Neural cell (in vitro differentiated cells): ENCODE measurements around the gene MUCL3. TPM values are rescaled to one million over a fixed set of nuclear protein-coding genes. Genes with fewer than 3 reads are reported as not detected.

Experiments used
- H2AFZ ChIP-seq: fragments of 200-600, 300-800 bp; sonication (generic), shearing (Covaris generic); 2 replicates; pipeline ENCODE4 v1.6.0; 2014; ENCODE audit warnings: low read depth, mild to moderate bottlenecking, antibody characterized with exemption, low read length, moderate library complexity
- H3F3A ChIP-seq: fragments of 200-600 bp; shearing (Covaris generic); 2 replicates; pipeline ENCODE4 v1.6.1; 2016; ENCODE audit warnings: mild to moderate bottlenecking, moderate library complexity, mixed read lengths, antibody characterized with exemption, low read length; ENCODE audit not compliant: insufficient read depth, poor library complexity, severe bottlenecking
- H3K27ac ChIP-seq: fragments of 200-600, 300-800 bp; sonication (generic), shearing (Covaris generic); 2 replicates; pipeline ENCODE4 v1.5.1; 2014; ENCODE audit warnings: mild to moderate bottlenecking, low read length, moderate library complexity
- H3K27me3 ChIP-seq: fragments of 300-800, 200-600 bp; sonication (generic), shearing (Covaris generic); 2 replicates; pipeline ENCODE4 v1.6.0; 2014; ENCODE audit warnings: mild to moderate bottlenecking, low read depth, low read length, moderate library complexity; ENCODE audit not compliant: insufficient read depth
- H3K36me3 ChIP-seq: fragments of 300-800, 200-600 bp; sonication (generic), shearing (Covaris generic); 2 replicates; pipeline ENCODE4 v1.5.1; 2014; ENCODE audit warnings: mild to moderate bottlenecking, antibody characterized with exemption, low read length, moderate library complexity; ENCODE audit not compliant: insufficient read depth
- H3K4me2 ChIP-seq: fragments of 300-800, 200-600 bp; sonication (generic), shearing (Covaris generic); 2 replicates; pipeline ENCODE4 v1.6.0; 2014; ENCODE audit warnings: mild to moderate bottlenecking, low read length
- H3K4me3 ChIP-seq: fragments of 300-800, 200-600 bp; sonication (generic), shearing (Covaris generic); 2 replicates; pipeline ENCODE4 v1.5.1; 2014; ENCODE audit warnings: mild to moderate bottlenecking, low read length, moderate library complexity
- H3K79me2 ChIP-seq: fragments of 200-600 bp; shearing (Covaris generic); replicated peaks from 2 replicates; pipeline ENCODE4 v1.6.0; 2014; ENCODE audit warnings: mild to moderate bottlenecking, low read length, moderate library complexity; ENCODE audit not compliant: insufficient read depth
- H3K9ac ChIP-seq: fragments of 300-800, 200-600 bp; sonication (generic), shearing (Covaris generic); 2 replicates; pipeline ENCODE4 v1.6.1; 2016; ENCODE audit warnings: mild to moderate bottlenecking, low read length, mixed read lengths
- H3K9me2 ChIP-seq: fragments of 200-600 bp; shearing (Covaris generic); 2 replicates; pipeline ENCODE4 v1.6.1; 2016; ENCODE audit warnings: mild to moderate bottlenecking, low read length, mixed read lengths; ENCODE audit not compliant: insufficient read depth
- H3K9me3 ChIP-seq: fragments of 200-600, 300-800 bp; sonication (generic), shearing (Covaris generic); 2 replicates; pipeline ENCODE4 v1.6.1; 2016; ENCODE audit warnings: mild to moderate bottlenecking, mixed run types, low read length, moderate library complexity, mixed read lengths
- H4K20me1 ChIP-seq: fragments of 200-600 bp; shearing (Covaris generic); 2 replicates; pipeline ENCODE4 v1.6.1; 2016; ENCODE audit warnings: mild to moderate bottlenecking, mixed run types; ENCODE audit not compliant: insufficient read depth
- CTCF ChIP-seq: fragments of 450-650 bp; IDR thresholded peaks from 2 replicates; pipeline ENCODE4 v1.5.1; 2014; ENCODE audit warnings: antibody characterized with exemption, mild to moderate bottlenecking, moderate library complexity; ENCODE audit not compliant: poor library complexity, severe bottlenecking
- EP300 ChIP-seq: fragments of 450-650 bp; conservative IDR thresholded peaks from 2 replicates; pipeline ENCODE4 v1.6.1; 2014; ENCODE audit warnings: antibody characterized with exemption, mild to moderate bottlenecking, moderate library complexity; ENCODE audit not compliant: poor library complexity, severe bottlenecking
- EZH2 ChIP-seq: fragments of 200-600, 300-800 bp; shearing (Covaris generic), sonication (generic); IDR thresholded peaks from 2 replicates; pipeline ENCODE4 v1.6.1; 2014; ENCODE audit warnings: antibody characterized with exemption, low read length, borderline replicate concordance, mild to moderate bottlenecking; ENCODE audit not compliant: insufficient read depth, poor library complexity, severe bottlenecking
- MXI1 ChIP-seq: fragments of 450-650 bp; conservative IDR thresholded peaks from 2 replicates; pipeline ENCODE4 v1.6.1; 2014; ENCODE audit warnings: antibody characterized with exemption, mild to moderate bottlenecking; ENCODE audit not compliant: poor library complexity, severe bottlenecking
- POLR2AphosphoS5 ChIP-seq: IDR thresholded peaks from 2 replicates; pipeline ENCODE4 v1.6.1; 2012
- RAD21 ChIP-seq: fragments of 450-650 bp; conservative IDR thresholded peaks from 2 replicates; pipeline ENCODE4 v1.6.1; 2014; ENCODE audit warnings: antibody characterized with exemption, mild to moderate bottlenecking, moderate library complexity
- REST ChIP-seq: IDR thresholded peaks from 2 replicates; pipeline ENCODE4 v1.6.1; 2012; ENCODE audit warnings: borderline replicate concordance
- SMC3 ChIP-seq: fragments of 450-650 bp; conservative IDR thresholded peaks from 2 replicates; pipeline ENCODE4 v1.6.1; 2014; ENCODE audit warnings: antibody characterized with exemption, mild to moderate bottlenecking, moderate library complexity; ENCODE audit not compliant: poor library complexity
- TAF1 ChIP-seq: IDR thresholded peaks from 2 replicates; pipeline ENCODE4 v1.6.1; 2012; ENCODE audit warnings: low read depth
- polyA plus RNA-seq: library from polyadenylated mRNA; depleted of rRNA; stranded (reverse); fragments of >200 nt; gene quantifications from 2 replicates; pipeline ENCODE4 v1.2.3, GENCODE V29; 2014

The MUCL3 gene
- polyA plus RNA-seq, 1 donor from 2014 or later: not detected

- Histone ChIP-seq H3K36me3 (no peaks in the 10 kb centered on the region), H3K27ac (no peak overlapping the region), H3K4me2 (no peak overlapping the region), H4K20me1 (no peaks in the 10 kb centered on the region), H3K4me3 (no peak overlapping the region), H3K27me3 (no peaks in the 10 kb centered on the region), H2AFZ (no peak overlapping the region), H3K9me2 (no peaks in the 10 kb centered on the region), H3F3A (no peaks in the 10 kb centered on the region), H3K9me3 (no peaks in the 10 kb centered on the region), H3K79me2 (no peaks in the 10 kb centered on the region), H3K9ac (no peak overlapping the region)
- no peak for TF ChIP-seq REST
- TF ChIP-seq CTCF: no peak
- TF ChIP-seq EZH2: no peak
- TF ChIP-seq MXI1: no peak
- TF ChIP-seq EP300: no peak
- TF ChIP-seq POLR2AphosphoS5: no peak
- TF ChIP-seq TAF1: no peak
- no peak for TF ChIP-seq RAD21
- no peak for TF ChIP-seq SMC3
Measured at GRCh38 chr6:30939473-30939872, 1.3 kb upstream of the MUCL3 start.

GRCh38 chr6:30942338-30943060, 1.7 kb downstream of the MUCL3 start:
- TF ChIP-seq MXI1: no peak
- TF ChIP-seq POLR2AphosphoS5: no peak
- no peak for TF ChIP-seq EZH2
- no peak for TF ChIP-seq REST
- TF ChIP-seq SMC3: no peak
- no peak for TF ChIP-seq EP300
- TF ChIP-seq CTCF: no peak
- Histone ChIP-seq H3K9me2 (no peaks in the 10 kb centered on the region), H2AFZ (no peak overlapping the region), H3K4me2 (no peak overlapping the region), H3F3A (no peaks in the 10 kb centered on the region), H4K20me1 (no peaks in the 10 kb centered on the region), H3K79me2 (no peaks in the 10 kb centered on the region), H3K27me3 (no peaks in the 10 kb centered on the region), H3K36me3 (no peaks in the 10 kb centered on the region), H3K27ac (no peak overlapping the region), H3K9me3 (no peaks in the 10 kb centered on the region), H3K9ac (no peak overlapping the region), H3K4me3 (no peak overlapping the region)
